Effector memory CD4-positive, alpha-beta T cell (primary cell): Measurements from ENCODE around the gene PHACTR2.
"Not testable (repeated sequence)": the region's sequence is repeated elsewhere in the genome, so short reads cannot be mapped to it uniquely, and the experiment has no call there.

Source experiments
- DNase-seq, 3 donors: peaks; one replicate each; pipeline ENCODE4 v3.0.0-alpha.2; 2020
- H3K27ac ChIP-seq: 2 replicates; pipeline ENCODE4 v1.7.0; 2013; ENCODE audit warnings: mild to moderate bottlenecking, low read length, moderate library complexity; ENCODE audit not compliant: insufficient read depth, poor library complexity, severe bottlenecking
- H3K27me3 ChIP-seq: replicated peaks from 2 replicates; pipeline ENCODE4 v1.7.0; 2013; ENCODE audit warnings: mild to moderate bottlenecking, low read length; ENCODE audit not compliant: insufficient read depth, control insufficient read depth, poor library complexity, severe bottlenecking
- H3K36me3 ChIP-seq: 2 replicates; pipeline ENCODE4 v1.7.0; 2013; ENCODE audit warnings: mild to moderate bottlenecking, low read length, moderate library complexity; ENCODE audit not compliant: control insufficient read depth, insufficient read depth
- H3K4me1 ChIP-seq: 2 replicates; pipeline ENCODE4 v1.7.0; 2013; ENCODE audit warnings: low read length, mild to moderate bottlenecking; ENCODE audit not compliant: control insufficient read depth, insufficient read depth, poor library complexity, severe bottlenecking
- H3K4me3 ChIP-seq: 2 replicates; pipeline ENCODE4 v1.7.0; 2013; ENCODE audit warnings: low read length, low read depth, mild to moderate bottlenecking; ENCODE audit not compliant: insufficient read depth, poor library complexity, severe bottlenecking
- H3K9me3 ChIP-seq: 2 replicates; pipeline ENCODE4 v1.7.0; 2013; ENCODE audit warnings: mild to moderate bottlenecking, low read length, moderate library complexity; ENCODE audit not compliant: control insufficient read depth

The PHACTR2 gene

GRCh38 chr6:143773506-143774150 is 95.9 kb downstream of the PHACTR2 start:
- no peak for DNase-seq
- H3K27me3 ChIP-seq = no peaks in the 10 kb centered on the region
- H3K36me3 ChIP-seq = peaks cover 12% of the 10 kb centered on the region
- no peak overlapping the region for H3K27ac ChIP-seq
- H3K4me1 ChIP-seq = no peaks in the 10 kb centered on the region
- H3K4me3 ChIP-seq = no peak overlapping the region
- no peaks in the 10 kb centered on the region for H3K9me3 ChIP-seq

- no peaks in the 10 kb centered on the region for H3K27me3 ChIP-seq
- no peak overlapping the region for H3K27ac ChIP-seq
- peaks cover 12% of the 10 kb centered on the region for H3K36me3 ChIP-seq
- no peaks in the 10 kb centered on the region for H3K9me3 ChIP-seq
- no peaks in the 10 kb centered on the region for H3K4me1 ChIP-seq
- H3K4me3 ChIP-seq = no peak overlapping the region
- DNase-seq = no peak
Observed at GRCh38 chr6:143774347-143774746, 96.6 kb downstream of the PHACTR2 start.

GRCh38 chr6:143775336-143775735 is 97.6 kb downstream of the PHACTR2 start:
- no peaks in the 10 kb centered on the region for H3K27me3 ChIP-seq
- no peaks in the 10 kb centered on the region for H3K9me3 ChIP-seq
- DNase-seq = no peak
- no peaks in the 10 kb centered on the region for H3K4me1 ChIP-seq
- H3K27ac ChIP-seq = no peak overlapping the region
- H3K4me3 ChIP-seq = no peak overlapping the region
- H3K36me3 ChIP-seq = peaks cover 12% of the 10 kb centered on the region

- peaks cover 17% of the 10 kb centered on the region for H3K36me3 ChIP-seq
Observed at GRCh38 chr6:143778926-143779325, 101.2 kb downstream of the PHACTR2 start.

GRCh38 chr6:143782481-143782880 is 104.7 kb downstream of the PHACTR2 start:
- DNase-seq = no peak
- no peaks in the 10 kb centered on the region for H3K4me1 ChIP-seq
- H3K9me3 ChIP-seq = no peaks in the 10 kb centered on the region
- H3K4me3 ChIP-seq = no peak overlapping the region
- H3K27me3 ChIP-seq = no peaks in the 10 kb centered on the region
- H3K36me3 ChIP-seq = peaks cover 16% of the 10 kb centered on the region
- no peak overlapping the region for H3K27ac ChIP-seq

More at GRCh38 chr6:143778926-143779325, 101.2 kb downstream of the PHACTR2 start:
- Histone ChIP-seq H3K4me1 (no peaks in the 10 kb centered on the region), H3K27ac (no peak overlapping the region), H3K27me3 (no peaks in the 10 kb centered on the region), H3K4me3 (no peak overlapping the region), H3K9me3 (no peaks in the 10 kb centered on the region)
- DNase-seq = no peak

DNA sequence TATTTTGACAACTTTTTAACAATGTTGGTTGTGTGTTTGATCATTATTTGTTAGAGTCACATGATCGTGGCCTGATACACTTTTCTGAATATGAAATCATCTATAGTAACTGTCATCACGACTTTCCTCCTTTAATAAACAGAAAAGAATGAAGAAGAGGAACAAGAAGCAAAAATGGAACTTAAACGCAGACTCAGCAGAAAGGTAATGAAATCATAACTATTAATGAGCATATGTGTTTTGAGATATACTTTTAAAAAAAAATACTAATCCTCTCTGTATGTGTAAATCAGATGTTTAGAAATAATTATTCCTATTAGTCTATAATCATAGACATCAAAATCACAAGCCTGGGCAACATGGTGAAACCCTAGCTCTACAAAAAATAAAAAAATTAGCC is 105.3 kb downstream of the PHACTR2 start:
- Histone ChIP-seq H3K9me3 (no peaks in the 10 kb centered on the region), H3K27ac (no peak overlapping the region), H3K4me1 (no peaks in the 10 kb centered on the region), H3K36me3 (peaks cover 16% of the 10 kb centered on the region), H3K27me3 (no peaks in the 10 kb centered on the region), H3K4me3 (no peak overlapping the region)
- no peak for DNase-seq

DNA sequence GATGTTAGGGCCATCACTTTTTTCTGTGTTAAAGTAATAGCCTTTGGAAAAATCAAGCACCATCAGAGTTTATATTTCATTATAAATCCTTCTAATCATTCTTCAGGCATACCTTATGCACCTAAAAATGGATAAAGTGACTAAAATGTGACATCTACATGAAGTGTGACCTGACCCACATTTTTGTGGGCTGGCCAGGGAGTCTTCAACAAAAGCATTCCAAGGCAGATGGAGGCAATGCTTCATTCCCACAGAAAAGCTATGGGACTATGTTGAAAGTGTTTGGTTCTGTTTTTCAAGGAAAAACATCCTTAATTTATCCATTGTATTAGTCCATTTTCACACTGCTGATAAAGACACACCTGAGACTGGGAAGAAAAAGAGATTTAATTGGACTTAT is 106.6 kb downstream of the PHACTR2 start:
- Histone ChIP-seq H3K27me3 (no peaks in the 10 kb centered on the region), H3K27ac (no peak overlapping the region), H3K4me1 (no peaks in the 10 kb centered on the region), H3K36me3 (peaks cover 25% of the 10 kb centered on the region), H3K9me3 (no peaks in the 10 kb centered on the region), H3K4me3 (no peak overlapping the region)
- DNase-seq = no peak

GRCh38 chr6:143786371-143786770 is 108.6 kb downstream of the PHACTR2 start:
- peaks cover 31% of the 10 kb centered on the region for H3K36me3 ChIP-seq
- H3K9me3 ChIP-seq, H3K27me3 ChIP-seq, H3K4me1 ChIP-seq, H3K4me3 ChIP-seq, H3K27ac ChIP-seq, DNase-seq: not testable (repeated sequence)

DNA sequence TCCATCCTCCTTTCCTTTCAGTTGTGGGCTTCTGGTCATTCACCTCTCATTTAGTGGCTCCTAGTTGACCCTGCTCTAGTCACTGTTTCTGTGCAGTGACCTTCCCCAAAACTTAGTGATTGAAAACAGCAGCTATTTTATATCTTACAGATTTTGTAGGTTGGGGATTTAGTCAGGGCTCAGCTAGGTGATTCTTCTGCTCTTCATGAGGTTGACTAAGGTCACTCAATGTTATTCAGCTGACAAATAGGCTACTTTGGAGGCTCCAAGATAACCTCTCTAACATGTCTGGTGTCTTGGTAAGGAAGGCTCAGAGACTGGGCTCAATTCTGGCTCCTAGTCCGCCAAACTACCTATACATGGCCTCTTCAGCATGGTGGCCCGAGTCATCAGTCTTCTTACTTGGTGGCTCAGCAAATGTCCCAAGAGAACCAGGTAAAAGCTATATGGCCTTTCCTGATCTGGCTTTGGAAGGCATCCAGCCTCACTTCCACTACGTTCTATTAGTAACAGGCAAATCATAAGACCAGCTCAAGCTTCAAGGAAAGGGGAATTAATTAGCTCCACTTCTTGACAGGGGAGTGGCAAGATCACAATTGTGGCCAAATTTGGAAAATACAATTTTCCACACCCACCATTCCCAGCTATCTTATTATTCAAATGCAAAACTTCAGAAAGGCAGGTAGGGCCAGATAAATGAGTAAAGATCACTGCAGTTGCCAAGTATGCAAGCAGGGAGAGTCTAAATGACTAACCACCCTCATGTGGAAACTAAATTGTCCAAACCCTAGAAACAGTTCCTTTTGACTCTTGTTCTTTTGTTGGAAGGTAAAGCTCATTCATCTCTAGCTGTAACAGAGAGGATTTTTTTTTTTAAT is 114.9 kb downstream of the PHACTR2 start:
- no peaks in the 10 kb centered on the region for H3K4me1 ChIP-seq
- DNase-seq = no peak
- no peaks in the 10 kb centered on the region for H3K9me3 ChIP-seq
- no peak overlapping the region for H3K27ac ChIP-seq
- H3K4me3 ChIP-seq = no peak overlapping the region
- H3K36me3 ChIP-seq = peaks cover 33% of the 10 kb centered on the region
- H3K27me3 ChIP-seq = no peaks in the 10 kb centered on the region

DNA sequence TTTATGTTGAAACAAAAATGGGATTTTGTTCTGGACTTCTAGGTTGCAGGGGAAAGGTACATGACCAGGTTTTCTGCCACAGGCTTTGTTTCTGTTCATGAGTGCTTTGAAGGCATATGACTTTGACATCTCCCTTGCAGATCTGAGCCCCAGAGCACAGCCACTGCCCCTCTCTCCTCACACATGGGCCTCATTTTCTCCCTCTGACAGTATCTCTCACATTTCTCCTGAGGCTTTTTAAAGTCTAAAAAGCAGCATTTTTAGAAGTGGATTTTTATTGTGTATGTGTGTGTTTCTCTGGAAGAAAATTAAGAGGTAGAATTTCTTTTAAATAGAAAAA is 115.5 kb downstream of the PHACTR2 start:
- no peak for DNase-seq
- no peak overlapping the region for H3K27ac ChIP-seq
- no peak overlapping the region for H3K4me3 ChIP-seq
- no peaks in the 10 kb centered on the region for H3K4me1 ChIP-seq
- H3K9me3 ChIP-seq = no peaks in the 10 kb centered on the region
- no peaks in the 10 kb centered on the region for H3K27me3 ChIP-seq
- peaks cover 33% of the 10 kb centered on the region for H3K36me3 ChIP-seq
